Measurements from ENCODE around the gene POLN. TPM values are rescaled to one million over a fixed set of nuclear protein-coding genes. Genes with fewer than 3 reads are reported as not detected.

POLN gene
- total RNA-seq, 1 experiment from 2014 or later: 1.3 TPM

- Histone ChIP-seq H2AFZ (no peak overlapping the region), H3F3A (ENCODE audit: insufficient read depth, low read depth) (no peaks in the 10 kb centered on the region), H3K4me3 (no peak overlapping the region), H3K36me3 (ENCODE audit: low read depth) (no peaks in the 10 kb centered on the region), H3K79me2 (ENCODE audit: low read depth) (no peaks in the 10 kb centered on the region), H3K9me2 (ENCODE audit: insufficient read depth) (no peaks in the 10 kb centered on the region), H3K27me3 (ENCODE audit: insufficient read depth, low read depth) (peaks cover 30% of the 10 kb centered on the region), H3K9me3 (ENCODE audit: insufficient read depth, low read depth) (no peaks in the 10 kb centered on the region), H4K20me1 (ENCODE audit: insufficient read depth) (no peaks in the 10 kb centered on the region), H3K4me1 (replicated peaks; ENCODE audit: insufficient read depth) (no peaks in the 10 kb centered on the region), H3K27ac (no peak overlapping the region), H3K4me2 (no peak overlapping the region)
- no TSS peak for BruUV-seq (replicated peaks)
- intact Hi-C loops (cut with micrococcal nuclease; ENCODE audit: unreplicated experiment): no loop called here
- POLR2A ChIA-PET (ENCODE audit: unreplicated experiment): no interaction called here
- TF ChIP-seq, protein P1, sequence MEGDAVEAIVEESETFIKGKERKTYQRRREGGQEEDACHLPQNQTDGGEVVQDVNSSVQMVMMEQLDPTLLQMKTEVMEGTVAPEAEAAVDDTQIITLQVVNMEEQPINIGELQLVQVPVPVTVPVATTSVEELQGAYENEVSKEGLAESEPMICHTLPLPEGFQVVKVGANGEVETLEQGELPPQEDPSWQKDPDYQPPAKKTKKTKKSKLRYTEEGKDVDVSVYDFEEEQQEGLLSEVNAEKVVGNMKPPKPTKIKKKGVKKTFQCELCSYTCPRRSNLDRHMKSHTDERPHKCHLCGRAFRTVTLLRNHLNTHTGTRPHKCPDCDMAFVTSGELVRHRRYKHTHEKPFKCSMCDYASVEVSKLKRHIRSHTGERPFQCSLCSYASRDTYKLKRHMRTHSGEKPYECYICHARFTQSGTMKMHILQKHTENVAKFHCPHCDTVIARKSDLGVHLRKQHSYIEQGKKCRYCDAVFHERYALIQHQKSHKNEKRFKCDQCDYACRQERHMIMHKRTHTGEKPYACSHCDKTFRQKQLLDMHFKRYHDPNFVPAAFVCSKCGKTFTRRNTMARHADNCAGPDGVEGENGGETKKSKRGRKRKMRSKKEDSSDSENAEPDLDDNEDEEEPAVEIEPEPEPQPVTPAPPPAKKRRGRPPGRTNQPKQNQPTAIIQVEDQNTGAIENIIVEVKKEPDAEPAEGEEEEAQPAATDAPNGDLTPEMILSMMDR (conservative IDR thresholded peaks at IDR 0.05): no peak
- no peak for TF ChIP-seq EZH2 (IDR thresholded peaks at IDR 0.05; ENCODE audit: low read depth)
- DNase-seq: no peak
- CTCF ChIA-PET: no interaction called here
These were observed 32.6 kb upstream of the POLN start for GRCh38 chr4:2274320-2275043.

- DNase-seq: no peak
- BruUV-seq (replicated peaks): no TSS peak
- no peaks in the 10 kb centered on the region for H4K20me1 ChIP-seq (ENCODE audit: insufficient read depth)
- H3K27ac ChIP-seq: no peak overlapping the region
- H3K4me3 ChIP-seq: no peak overlapping the region
- no peak overlapping the region for H3K4me2 ChIP-seq
- POLR2A ChIA-PET (ENCODE audit: unreplicated experiment): no interaction called here
- no peaks in the 10 kb centered on the region for H3F3A ChIP-seq (ENCODE audit: insufficient read depth, low read depth)
- intact Hi-C loops (cut with micrococcal nuclease; ENCODE audit: unreplicated experiment): no loop called here
- no peaks in the 10 kb centered on the region for H3K4me1 ChIP-seq (replicated peaks; ENCODE audit: insufficient read depth)
- H3K27me3 ChIP-seq (ENCODE audit: insufficient read depth, low read depth): peaks cover 37% of the 10 kb centered on the region
- TF ChIP-seq EZH2 (IDR thresholded peaks at IDR 0.05; ENCODE audit: low read depth): no peak
- TF ChIP-seq, protein P1 (conservative IDR thresholded peaks at IDR 0.05): no peak
- H2AFZ ChIP-seq: no peak overlapping the region
- no peaks in the 10 kb centered on the region for H3K9me3 ChIP-seq (ENCODE audit: insufficient read depth, low read depth)
- no peaks in the 10 kb centered on the region for H3K79me2 ChIP-seq (ENCODE audit: low read depth)
- H3K36me3 ChIP-seq (ENCODE audit: low read depth): no peaks in the 10 kb centered on the region
- CTCF ChIA-PET: no interaction called here
- H3K9me2 ChIP-seq (ENCODE audit: insufficient read depth): no peaks in the 10 kb centered on the region
These were observed 31.9 kb upstream of the POLN start for GRCh38 chr4:2273657-2274319.

GRCh38 chr4:2273221-2273620 is 31.3 kb upstream of the POLN start:
- Histone ChIP-seq H3F3A (ENCODE audit: insufficient read depth, low read depth) (no peaks in the 10 kb centered on the region), H2AFZ (no peak overlapping the region), H3K27me3 (ENCODE audit: insufficient read depth, low read depth) (peaks cover 43% of the 10 kb centered on the region), H3K9me3 (ENCODE audit: insufficient read depth, low read depth) (no peaks in the 10 kb centered on the region), H4K20me1 (ENCODE audit: insufficient read depth) (no peaks in the 10 kb centered on the region), H3K27ac (no peak overlapping the region), H3K79me2 (ENCODE audit: low read depth) (no peaks in the 10 kb centered on the region), H3K4me2 (no peak overlapping the region), H3K4me3 (no peak overlapping the region), H3K4me1 (replicated peaks; ENCODE audit: insufficient read depth) (no peaks in the 10 kb centered on the region), H3K36me3 (ENCODE audit: low read depth) (no peaks in the 10 kb centered on the region), H3K9me2 (ENCODE audit: insufficient read depth) (no peaks in the 10 kb centered on the region)
- no peak for DNase-seq
- no TSS peak for BruUV-seq (replicated peaks)
- TF ChIP-seq, protein P1 (conservative IDR thresholded peaks at IDR 0.05): no peak
- no peak for TF ChIP-seq EZH2 (IDR thresholded peaks at IDR 0.05; ENCODE audit: low read depth)
- ChIA-PET POLR2A (ENCODE audit: unreplicated experiment) (no interaction called here), CTCF (no interaction called here)
- intact Hi-C loops (cut with micrococcal nuclease; ENCODE audit: unreplicated experiment): no loop called here

Measured in PC-9 (cell line).